Right ventricle myocardium inferior (tissue), 1 donor: ENCODE data around the gene P3H4. TPM values are rescaled to one million over a fixed set of nuclear protein-coding genes. Genes with fewer than 3 reads are reported as not detected.

ENCODE experiments used
- ATAC-seq: fragments of 200-7000 bp; cut with Tn5 transposase; one replicate; pipeline ENCODE4 v1.9.1; 2020; ENCODE audit warnings: mild to moderate bottlenecking, moderate library complexity
- DNase-seq: peaks from one replicate; pipeline ENCODE4 v3.0.0; 2021; ENCODE audit errors: missing footprints
- intact Hi-C: fragments of 100-400 bp; cut with DNase I; formaldehyde crosslinking; loops from one replicate; pipeline ENCODE4 v1.11.0; 2022
- total RNA-seq: library from RNA; stranded (reverse); fragmentation: NEBNext Ultra II Directional; extraction: Animal tissue kit (Norgen Biotek cat#: 25700); gene quantifications from one replicate; pipeline ENCODE4 v1.2.1, GENCODE V29; 2021
- donor health status: DM: no; HTN: yes; CAD: no; lungs with severe emphysema.

P3H4 gene
- total RNA-seq, 1 donor from 2014 or later = 7.8 TPM

GRCh38 chr17:41762391-41762790 lies 49.4 kb downstream of the P3H4 start:
- ATAC-seq = no peak
- intact Hi-C loops = no loop called here
- no peak for DNase-seq

GRCh38 chr17:41760878-41761277 lies 50.9 kb downstream of the P3H4 start:
- ATAC-seq = no peak

GRCh38 chr17:41758601-41759000 lies 53.1 kb downstream of the P3H4 start:
- no peak for ATAC-seq

More at GRCh38 chr17:41760878-41761277, 50.9 kb downstream of the P3H4 start:
- DNase-seq = no peak
- intact Hi-C loops = no loop called here

GRCh38 chr17:41754066-41754465 lies 57.7 kb downstream of the P3H4 start:
- peak; percentile 2 for ATAC-seq
- intact Hi-C loops = no loop called here
- no peak for DNase-seq

More at GRCh38 chr17:41758601-41759000, 53.1 kb downstream of the P3H4 start:
- DNase-seq = no peak
- intact Hi-C loops = no loop called here

Other genes starting within 250 kb of the P3H4 start
- gene KRT9, start 239.9 kb downstream of the P3H4 start, total RNA-seq = not detected
- not detected for gene KRT14, start 225.1 kb downstream of the P3H4 start, total RNA-seq
- gene KRT16, start 199.2 kb downstream of the P3H4 start, total RNA-seq = not detected
- not detected for gene KRT17, start 187.4 kb downstream of the P3H4 start, total RNA-seq
- 1,166 TPM for gene EIF1, start 123.1 kb downstream of the P3H4 start, total RNA-seq
- gene GAST, start 99.6 kb downstream of the P3H4 start, total RNA-seq = not detected
- gene HAP1, start 77.3 kb downstream of the P3H4 start, total RNA-seq = 0.14 TPM
- gene JUP, start 25.2 kb downstream of the P3H4 start, total RNA-seq = 192 TPM
- gene FKBP10, start 1.1 kb upstream of the P3H4 start, total RNA-seq = 11.7 TPM
- 18.1 TPM for gene NT5C3B, start 24.3 kb upstream of the P3H4 start, total RNA-seq
- gene KLHL10, start 25.9 kb upstream of the P3H4 start, total RNA-seq = not detected
- gene KLHL11, start 53.5 kb upstream of the P3H4 start, total RNA-seq = 3.7 TPM
- 32.3 TPM for gene ACLY, start 107.0 kb upstream of the P3H4 start, total RNA-seq
- gene ODAD4, start 118.7 kb upstream of the P3H4 start, total RNA-seq = 0.76 TPM
- gene CNP, start 154.8 kb upstream of the P3H4 start, total RNA-seq = 28.2 TPM
- gene DNAJC7, start 205.5 kb upstream of the P3H4 start, total RNA-seq = 79.0 TPM
- 47.1 TPM for gene NKIRAS2, start 208.1 kb upstream of the P3H4 start, total RNA-seq
- gene C17orf113, start 238.7 kb upstream of the P3H4 start, total RNA-seq = 0.73 TPM